T-cell (primary cell): Measurements from ENCODE around the gene GOLGA8T. TPM values are rescaled to one million over a fixed set of nuclear protein-coding genes. Genes with fewer than 3 reads are reported as not detected.
"Not testable (repeated sequence)": the region's sequence is repeated elsewhere in the genome, so short reads cannot be mapped to it uniquely, and the experiment has no call there.

ENCODE experiments used
- ATAC-seq, 4 experiments: fragments of 200-7000 bp in 3 of 4; fragments of 150-1000 bp in 1 of 4; cut with Tn5 transposase; replicated peaks in 1 of 4; 1 replicate in 3 of 4; 2 replicates in 1 of 4; pipeline ENCODE4 v1.10.0; 2021; ENCODE audit warnings: moderate library complexity in 3 of 4, mild to moderate bottlenecking in 2 of 4, moderate number of reproducible peaks in 1 of 4
- CTCF ChIA-PET, 2 donors: fragments of 300-600 bp; sonication (Branson Sonifier 250); formaldehyde crosslinking; loops; one replicate each; lab custom pipeline; 2022; ENCODE audit warnings: antibody characterized with exemption in 2 of 2; lab: Charles Lee
- POLR2A ChIA-PET, 2 donors: fragments of 300-600 bp; sonication (Branson Sonifier 250); formaldehyde crosslinking; loops; one replicate each; lab custom pipeline; 2022; ENCODE audit warnings: antibody characterized with exemption in 2 of 2; lab: Charles Lee
- DNase-seq, 35 experiments: peaks; one replicate each; pipeline versions ENCODE4 v3.0.0 to v3.0.0-alpha.2; 2013 to 2023
- H3K27ac ChIP-seq: one replicate; pipeline ENCODE4 v1.5.1; 2013; ENCODE audit warnings: low read length
- H3K27me3 ChIP-seq, 2 experiments: replicated peaks in 1 of 2; 1 replicate in 1 of 2; 2 replicates in 1 of 2; pipeline versions ENCODE4 v1.6.1 to v1.7.0; 2013; ENCODE audit warnings: low read length in 1 of 2, mixed read lengths in 1 of 2; ENCODE audit not compliant: control insufficient read depth in 2 of 2, insufficient read depth in 2 of 2; ENCODE audit errors: extremely low read depth in 1 of 2
- H3K36me3 ChIP-seq, 2 donors: 1 replicate in 1 of 2; 2 replicates in 1 of 2; pipeline versions ENCODE4 v1.6.1 to v1.7.0; 2013; ENCODE audit warnings: low read length in 1 of 2; ENCODE audit not compliant: control insufficient read depth in 2 of 2, insufficient read depth in 1 of 2; ENCODE audit errors: extremely low read depth in 1 of 2
- H3K4me1 ChIP-seq, 2 experiments: 1 replicate in 1 of 2; 2 replicates in 1 of 2; pipeline versions ENCODE4 v1.6.1 to v1.7.0; 2013; ENCODE audit warnings: low read length in 2 of 2, mixed read lengths in 1 of 2; ENCODE audit not compliant: insufficient read depth in 2 of 2, control insufficient read depth in 1 of 2; ENCODE audit errors: extremely low read depth in 1 of 2
- H3K4me3 ChIP-seq, 2 donors: 1 replicate in 1 of 2; 2 replicates in 1 of 2; pipeline versions ENCODE4 v1.5.1 to v1.7.0; 2013; ENCODE audit warnings: mild to moderate bottlenecking in 2 of 2, low read length in 1 of 2, moderate library complexity in 1 of 2; ENCODE audit not compliant: control insufficient read depth in 1 of 2; ENCODE audit errors: extremely low read depth in 1 of 2
- H3K9me3 ChIP-seq: 2 replicates; pipeline ENCODE4 v1.7.0; 2013
- H3K27ac Mint-ChIP-seq, 2 donors: one replicate each; pipeline ENCODE4 v1.8.0; 2020 to 2021; ENCODE audit warnings: mild to moderate bottlenecking in 2 of 2, mixed read lengths in 2 of 2
- H3K27me3 Mint-ChIP-seq, 2 donors: one replicate each; pipeline ENCODE4 v1.8.0; 2021 to 2022; ENCODE audit warnings: mixed read lengths in 2 of 2
- H3K36me3 Mint-ChIP-seq: one replicate; pipeline ENCODE4 v1.8.0; 2021; ENCODE audit warnings: mixed read lengths
- H3K4me1 Mint-ChIP-seq, 3 donors: one replicate each; pipeline ENCODE4 v1.8.0; 2020 to 2022; ENCODE audit warnings: mixed read lengths in 3 of 3, mild to moderate bottlenecking in 1 of 3
- H3K4me3 Mint-ChIP-seq, 3 donors: one replicate each; pipeline ENCODE4 v1.8.0; 2020 to 2022; ENCODE audit warnings: mild to moderate bottlenecking in 3 of 3, mixed read lengths in 3 of 3, moderate library complexity in 3 of 3
- H3K9me3 Mint-ChIP-seq, 3 donors: one replicate each; pipeline ENCODE4 v1.8.0; 2020 to 2022; ENCODE audit warnings: mixed read lengths in 3 of 3
- WGBS: methylation state at CpG from one replicate; pipeline ENCODE4 v1.1.5; 2013; ENCODE audit warnings: missing lambda C conversion rate; ENCODE audit not compliant: insufficient coverage; 5-methylcytosine and 5-hydroxymethylcytosine counted together
- total RNA-seq, 35 experiments: library from RNA in 6 of 35; stranded (reverse) in 6 of 35; fragments of 120-200 nt in 1 of 35; gene quantifications; one replicate each; pipeline versions ENCODE4 v1.2.1 to v1.2.4 and lab custom pipeline; 2013 to 2026

GOLGA8T gene, protein sequence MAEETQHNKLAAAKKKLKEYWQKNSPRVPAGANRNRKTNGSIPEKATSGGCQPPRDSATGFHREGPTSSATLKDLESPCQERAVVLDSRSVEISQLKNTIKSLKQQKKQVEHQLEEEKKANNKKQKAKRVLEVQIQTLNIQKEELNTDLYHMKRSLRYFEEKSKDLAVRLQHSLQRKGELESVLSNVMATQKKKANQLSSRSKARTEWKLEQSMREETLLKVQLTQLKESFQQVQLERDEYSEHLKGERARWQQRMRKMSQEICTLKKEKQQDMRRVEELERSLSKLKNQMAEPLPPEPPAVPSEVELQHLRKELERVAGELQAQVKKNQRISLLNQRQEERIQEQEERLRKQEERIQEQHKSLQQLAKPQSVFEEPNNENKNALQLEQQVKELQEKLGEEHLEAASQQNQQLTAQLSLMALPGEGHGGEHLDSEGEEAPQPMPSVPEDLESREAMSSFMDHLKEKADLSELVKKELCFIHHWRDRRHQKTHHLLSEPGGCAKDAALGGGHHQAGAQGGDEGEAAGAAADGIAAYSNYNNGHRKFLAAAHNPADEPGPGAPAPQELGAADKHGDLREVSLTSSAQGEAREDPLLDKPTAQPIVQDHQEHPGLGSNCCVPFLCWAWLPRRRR
- total RNA-seq = under 1 TPM; 0.26 to 0.82 (median 0.60) TPM
- 0.39 TPM for total RNA-seq (2013)
- 0 to 0.75 (median 0) reads per million in 29 experiments for total RNA-seq (lab: John Stamatoyannopoulos, UW)

DNA sequence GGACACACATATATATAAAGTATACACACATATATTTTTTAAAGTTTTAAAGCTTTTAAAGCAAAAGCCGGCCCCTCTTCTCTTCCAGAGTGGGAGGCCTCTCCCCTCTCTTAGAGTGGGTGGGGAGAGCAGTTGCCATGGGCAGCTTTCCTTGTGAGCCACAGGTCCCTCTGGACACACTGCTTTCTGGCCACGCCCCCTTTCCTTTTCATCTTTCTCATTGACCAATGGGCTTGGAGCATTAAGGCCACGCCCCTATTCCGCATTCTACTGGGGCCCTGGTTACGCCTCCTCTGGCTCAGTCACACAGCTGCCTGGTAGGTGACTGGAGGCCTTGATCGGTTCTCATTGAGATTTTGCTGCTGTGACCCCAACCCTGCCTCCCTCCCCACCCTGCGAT lies at the start of gene GOLGA8T:
GOLGA8T (plus strand) TSS at position 301 of the 400 bp plus-strand sequence; CDS start at position 399, 98 bp downstream.
- H3K27ac Mint-ChIP-seq, H3K27ac ChIP-seq, H3K4me3 ChIP-seq, POLR2A ChIA-PET, H3K9me3 Mint-ChIP-seq, H3K9me3 ChIP-seq, H3K36me3 Mint-ChIP-seq, H3K4me1 Mint-ChIP-seq, H3K27me3 ChIP-seq, H3K4me1 ChIP-seq, H3K27me3 Mint-ChIP-seq, CTCF ChIA-PET, ATAC-seq, H3K4me3 Mint-ChIP-seq, DNase-seq, H3K36me3 ChIP-seq: not testable (repeated sequence)
- WGBS = no CpG with 5 or more reads among the region's 7 CpGs

DNA sequence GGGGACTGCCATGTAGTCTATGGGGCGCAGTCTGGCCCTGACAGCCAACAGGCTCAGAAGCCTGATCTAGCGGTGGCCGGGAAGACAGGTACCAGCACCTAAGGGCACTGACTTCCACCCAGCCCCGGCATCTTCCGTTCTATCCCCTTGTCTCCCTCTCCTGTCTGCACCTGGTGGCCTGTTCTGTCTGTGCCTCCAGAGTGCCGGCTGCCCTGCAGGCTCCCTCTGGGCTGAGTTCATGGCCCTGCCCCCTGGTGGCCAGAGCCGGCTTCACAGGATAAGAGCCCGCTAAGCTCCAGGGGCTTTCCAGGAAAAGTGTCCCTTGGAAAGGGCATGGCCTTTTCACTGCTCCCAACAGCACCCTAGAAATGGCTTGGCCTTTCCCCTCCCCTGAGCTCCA lies 37.0 kb upstream of the GOLGA8T start:
- CTCF ChIA-PET, POLR2A ChIA-PET, H3K27me3 Mint-ChIP-seq, H3K36me3 ChIP-seq, DNase-seq, H3K4me3 Mint-ChIP-seq, H3K27me3 ChIP-seq, H3K9me3 Mint-ChIP-seq, H3K4me1 Mint-ChIP-seq, H3K4me3 ChIP-seq, H3K4me1 ChIP-seq, H3K27ac Mint-ChIP-seq, H3K27ac ChIP-seq, H3K36me3 Mint-ChIP-seq, H3K9me3 ChIP-seq: not testable (repeated sequence)
- WGBS = no CpG with 5 or more reads among the region's 8 CpGs
- peak in 3 of 4 experiments; percentile 67 to 72 (median 71) for ATAC-seq

DNA sequence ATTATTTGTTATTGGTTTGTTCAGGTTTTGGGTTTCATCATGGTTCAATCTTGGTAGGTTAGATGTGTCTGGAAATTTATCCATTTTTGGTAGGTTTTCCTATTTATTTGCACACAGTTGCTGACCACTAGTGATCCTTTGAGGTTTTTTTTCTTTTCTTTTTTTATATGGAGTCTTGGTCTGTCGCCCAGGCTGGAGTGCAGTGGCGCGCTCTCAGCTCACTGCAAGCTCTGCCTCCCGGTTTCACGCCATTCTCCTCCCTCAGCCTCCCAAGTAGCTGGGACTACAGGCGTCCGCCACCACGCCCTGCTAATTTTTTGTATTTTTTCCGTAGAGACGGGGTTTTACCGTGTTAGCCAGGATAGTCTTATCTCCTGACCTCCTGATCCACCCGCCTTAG lies 32.0 kb upstream of the GOLGA8T start:
- H3K27ac Mint-ChIP-seq, ATAC-seq, H3K27ac ChIP-seq, H3K27me3 ChIP-seq, CTCF ChIA-PET, H3K4me3 Mint-ChIP-seq, H3K9me3 ChIP-seq, H3K36me3 ChIP-seq, H3K4me1 ChIP-seq, H3K36me3 Mint-ChIP-seq, H3K4me1 Mint-ChIP-seq, DNase-seq, H3K4me3 ChIP-seq, POLR2A ChIA-PET, H3K27me3 Mint-ChIP-seq, H3K9me3 Mint-ChIP-seq: not testable (repeated sequence)
- no CpG with 5 or more reads among the region's 12 CpGs for WGBS

DNA sequence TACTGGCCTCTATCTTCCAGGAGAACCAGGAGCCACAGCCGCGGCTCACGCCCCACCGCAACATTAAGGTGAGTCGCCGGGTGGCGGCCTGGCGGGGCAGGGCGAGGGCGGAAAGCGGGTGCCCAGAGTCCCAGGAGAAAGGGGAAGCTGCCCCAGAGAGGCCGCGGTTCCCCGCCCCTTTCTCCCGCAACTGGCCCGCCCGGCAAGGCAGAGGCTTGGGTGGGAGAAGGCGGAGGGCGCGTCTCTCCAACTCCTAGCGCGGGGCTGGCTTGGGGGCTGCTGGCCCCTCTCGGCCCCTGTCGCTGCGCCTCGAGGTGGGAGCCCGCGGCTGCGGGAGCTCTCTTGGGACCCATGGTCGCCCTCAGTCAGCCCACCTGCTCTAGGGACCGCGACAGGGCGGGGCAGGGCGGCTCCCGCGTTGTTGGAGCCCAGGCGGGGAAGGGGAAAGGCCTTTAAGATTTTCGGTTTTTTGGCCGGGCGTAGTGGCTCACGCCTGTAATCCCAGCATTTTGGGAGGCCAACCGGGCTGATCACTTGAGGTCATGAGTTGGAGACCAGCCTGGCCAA lies 30.8 kb upstream of the GOLGA8T start:
- H3K4me1 Mint-ChIP-seq, H3K4me1 ChIP-seq, H3K36me3 ChIP-seq, CTCF ChIA-PET, DNase-seq, H3K27me3 Mint-ChIP-seq, H3K9me3 Mint-ChIP-seq, H3K9me3 ChIP-seq, H3K27ac ChIP-seq, H3K36me3 Mint-ChIP-seq, POLR2A ChIA-PET, H3K27me3 ChIP-seq, H3K4me3 Mint-ChIP-seq, H3K27ac Mint-ChIP-seq: not testable (repeated sequence)
- ATAC-seq = peak; percentile 37 to 61 (median 54)
- H3K4me3 ChIP-seq = peak overlapping the region in 1 of 2 donors; percentile 31
- WGBS = no CpG with 5 or more reads among the region's 42 CpGs

DNA sequence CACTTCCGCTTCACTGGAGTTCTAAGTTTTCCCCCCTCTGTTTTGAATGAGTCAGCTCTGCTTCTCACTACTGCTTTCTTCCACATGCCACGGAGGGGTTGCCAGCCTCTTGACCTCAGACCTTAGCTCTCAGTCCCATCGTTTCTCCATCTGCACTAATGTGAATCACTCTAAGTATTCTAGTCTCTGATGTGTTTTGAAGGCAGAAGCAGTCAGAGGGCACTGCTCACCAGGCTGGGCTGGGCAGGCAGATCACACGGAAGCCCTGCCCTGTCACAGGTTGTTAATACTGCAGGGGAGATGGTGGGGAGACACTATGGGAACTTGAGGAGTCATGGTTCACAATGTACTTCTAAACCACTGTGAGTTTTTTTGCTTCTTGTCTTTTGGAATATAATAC lies 24.3 kb upstream of the GOLGA8T start:
- H3K27me3 Mint-ChIP-seq, H3K27me3 ChIP-seq, H3K27ac Mint-ChIP-seq, CTCF ChIA-PET, H3K9me3 ChIP-seq, ATAC-seq, POLR2A ChIA-PET, H3K36me3 ChIP-seq, H3K27ac ChIP-seq, H3K4me1 ChIP-seq, H3K4me3 ChIP-seq, H3K4me3 Mint-ChIP-seq, H3K36me3 Mint-ChIP-seq, DNase-seq, H3K9me3 Mint-ChIP-seq, H3K4me1 Mint-ChIP-seq: not testable (repeated sequence)
- no CpG with 5 or more reads among the region's 4 CpGs for WGBS

DNA sequence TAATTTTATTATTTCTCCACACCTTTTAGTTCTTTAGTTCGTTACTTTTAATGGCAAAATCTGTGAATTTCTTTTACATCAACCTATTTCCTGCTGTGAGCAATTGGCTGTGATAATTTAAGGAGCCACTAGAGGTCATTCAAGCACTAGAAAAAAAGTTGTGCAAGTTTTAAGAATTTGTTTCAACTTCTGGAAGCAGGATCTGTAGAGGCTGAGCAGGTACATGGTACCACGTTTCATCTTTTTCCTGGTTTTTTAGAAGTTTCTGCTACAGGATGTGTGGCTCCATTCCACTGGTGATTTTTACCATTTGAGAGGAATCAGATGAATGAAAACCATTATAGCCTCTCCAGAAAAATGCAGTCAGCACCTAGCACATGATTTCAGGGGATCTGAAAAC lies 4.8 kb upstream of the GOLGA8T start:
- not testable (repeated sequence) for H3K4me3 Mint-ChIP-seq, H3K9me3 Mint-ChIP-seq
- no CpG with 5 or more reads among the region's 2 CpGs for WGBS

More for the DNA sequence above, 4.8 kb upstream of the GOLGA8T start:
- H3K9me3 ChIP-seq, H3K4me1 Mint-ChIP-seq, H3K4me3 ChIP-seq, CTCF ChIA-PET, H3K4me1 ChIP-seq, H3K27ac ChIP-seq, ATAC-seq, POLR2A ChIA-PET, H3K36me3 ChIP-seq, H3K27ac Mint-ChIP-seq, H3K27me3 ChIP-seq, H3K36me3 Mint-ChIP-seq, H3K27me3 Mint-ChIP-seq: not testable (repeated sequence)
- DNase-seq = peak in 1 of 35 experiments; percentile 10
